MM.1S (cell line): ENCODE measurements around the gene F7.

Source experiments
- DNase-seq: peaks from one replicate; pipeline ENCODE4 v3.0.0-alpha.2; 2015
- H2AFZ ChIP-seq: fragments of 300-600 bp; sonication (generic); 2 replicates; pipeline ENCODE4 v1.6.0; 2016; ENCODE audit warnings: antibody characterized with exemption, low read length
- H3F3A ChIP-seq: fragments of 300-600 bp; sonication (generic); 2 replicates; pipeline ENCODE4 v1.6.1; 2016; ENCODE audit warnings: mild to moderate bottlenecking, antibody characterized with exemption, low read length, moderate library complexity, mixed read lengths; ENCODE audit not compliant: insufficient read depth
- H3K27ac ChIP-seq: fragments of 300-600 bp; sonication (generic); 2 replicates; pipeline ENCODE4 v1.5.1; 2016; ENCODE audit warnings: mild to moderate bottlenecking, low read length
- H3K27me3 ChIP-seq: fragments of 300-600 bp; sonication (generic); replicated peaks from 2 replicates; pipeline ENCODE4 v1.6.0; 2016; ENCODE audit warnings: low read length; ENCODE audit not compliant: insufficient read depth
- H3K36me3 ChIP-seq: fragments of 300-600 bp; sonication (generic); replicated peaks from 2 replicates; pipeline ENCODE4 v1.6.1; 2016; ENCODE audit warnings: mild to moderate bottlenecking, low read length, mixed read lengths; ENCODE audit not compliant: insufficient read depth
- H3K4me1 ChIP-seq: fragments of 300-600 bp; sonication (generic); 2 replicates; pipeline ENCODE4 v1.6.1; 2016; ENCODE audit warnings: low read length, mixed read lengths
- H3K4me2 ChIP-seq: fragments of 300-600 bp; sonication (generic); 2 replicates; pipeline ENCODE4 v1.6.0; 2016; ENCODE audit warnings: low read depth, low read length
- H3K4me3 ChIP-seq: fragments of 300-600 bp; sonication (generic); 2 replicates; pipeline ENCODE4 v1.5.1; 2016; ENCODE audit warnings: low read length, mixed read lengths
- H3K79me2 ChIP-seq: fragments of 300-600 bp; sonication (generic); 2 replicates; pipeline ENCODE4 v1.6.1; 2016; ENCODE audit warnings: mixed run types, low read length, mixed read lengths
- H3K9ac ChIP-seq: fragments of 300-600 bp; sonication (generic); 2 replicates; pipeline ENCODE4 v1.6.1; 2016; ENCODE audit warnings: low read length, mixed read lengths
- H3K9me2 ChIP-seq: fragments of 300-600 bp; sonication (generic); replicated peaks from 2 replicates; pipeline ENCODE4 v1.6.1; 2016; ENCODE audit warnings: mild to moderate bottlenecking, low read length, mixed read lengths; ENCODE audit not compliant: insufficient read depth
- H3K9me3 ChIP-seq: fragments of 300-600 bp; sonication (generic); replicated peaks from 2 replicates; pipeline ENCODE4 v1.6.1; 2016; ENCODE audit warnings: mild to moderate bottlenecking, low read length, mixed read lengths; ENCODE audit not compliant: insufficient read depth
- H4K20me1 ChIP-seq: fragments of 300-600 bp; sonication (generic); 2 replicates; pipeline ENCODE4 v1.6.1; 2016; ENCODE audit warnings: mild to moderate bottlenecking, low read length, moderate library complexity, mixed read lengths; ENCODE audit not compliant: insufficient read depth
- CTCF ChIP-seq: fragments of 300-600 bp; sonication (generic); IDR thresholded peaks from 2 replicates; pipeline ENCODE4 v1.5.1; 2016; ENCODE audit warnings: antibody characterized with exemption, low read length, mixed read lengths
- EZH2 ChIP-seq: fragments of 300-600 bp; sonication (generic); optimal IDR thresholded peaks from 2 replicates; pipeline ENCODE3; 2017; ENCODE audit warnings: low read depth, mild to moderate bottlenecking, antibody characterized with exemption, low read length, mixed read lengths
- EZH2phosphoT487 ChIP-seq: fragments of 300-600 bp; sonication (generic); IDR thresholded peaks from 2 replicates; pipeline ENCODE4 v1.6.1; 2018; ENCODE audit warnings: antibody characterized with exemption, low read length

The F7 gene

GRCh38 chr13:113086991-113087922 is 18.3 kb upstream of the F7 start:
- no peak overlapping the region for H3K27ac ChIP-seq
- no peak overlapping the region for H3K4me2 ChIP-seq
- no peaks in the 10 kb centered on the region for H3K4me1 ChIP-seq
- no peak for TF ChIP-seq CTCF
- TF ChIP-seq EZH2, result no peak
- TF ChIP-seq EZH2phosphoT487, result no peak
- peaks cover 90% of the 10 kb centered on the region for H3K27me3 ChIP-seq
- H3K9ac ChIP-seq, result no peak overlapping the region
- no peaks in the 10 kb centered on the region for H3K9me3 ChIP-seq
- no peak overlapping the region for H3K4me3 ChIP-seq
- no peak for DNase-seq
- no peaks in the 10 kb centered on the region for H3K79me2 ChIP-seq
- H4K20me1 ChIP-seq, result no peaks in the 10 kb centered on the region
- H3F3A ChIP-seq, result no peaks in the 10 kb centered on the region
- H3K9me2 ChIP-seq, result no peaks in the 10 kb centered on the region
- H2AFZ ChIP-seq, result no peak overlapping the region
- H3K36me3 ChIP-seq, result no peaks in the 10 kb centered on the region

GRCh38 chr13:113087923-113088690 is 17.5 kb upstream of the F7 start:
- TF ChIP-seq EZH2phosphoT487 (no peak), CTCF (no peak), EZH2 (no peak)
- Histone ChIP-seq H3F3A (no peaks in the 10 kb centered on the region), H3K9me2 (no peaks in the 10 kb centered on the region), H3K36me3 (no peaks in the 10 kb centered on the region), H3K9me3 (no peaks in the 10 kb centered on the region), H3K27ac (no peak overlapping the region), H3K27me3 (peaks cover 90% of the 10 kb centered on the region), H3K4me3 (no peak overlapping the region), H3K79me2 (no peaks in the 10 kb centered on the region), H3K9ac (no peak overlapping the region), H2AFZ (no peak overlapping the region), H4K20me1 (no peaks in the 10 kb centered on the region), H3K4me1 (no peaks in the 10 kb centered on the region), H3K4me2 (no peak overlapping the region)
- DNase-seq, result no peak

GRCh38 chr13:113088691-113089020 is 16.9 kb upstream of the F7 start:
- no peak for DNase-seq
- peaks cover 90% of the 10 kb centered on the region for H3K27me3 ChIP-seq

More at GRCh38 chr13:113088691-113089020, 16.9 kb upstream of the F7 start:
- H3K79me2 ChIP-seq, result no peaks in the 10 kb centered on the region
- H3K4me2 ChIP-seq, result no peak overlapping the region
- no peak overlapping the region for H3K27ac ChIP-seq
- no peak overlapping the region for H3K4me3 ChIP-seq
- H3K36me3 ChIP-seq, result no peaks in the 10 kb centered on the region
- no peak overlapping the region for H3K9ac ChIP-seq
- H4K20me1 ChIP-seq, result no peaks in the 10 kb centered on the region
- H3K4me1 ChIP-seq, result no peaks in the 10 kb centered on the region
- H3K9me2 ChIP-seq, result no peaks in the 10 kb centered on the region
- H3K9me3 ChIP-seq, result no peaks in the 10 kb centered on the region
- no peak overlapping the region for H2AFZ ChIP-seq
- TF ChIP-seq CTCF (no peak), EZH2 (peak; percentile 60)
- H3F3A ChIP-seq, result no peaks in the 10 kb centered on the region
